T follicular helper cell (primary cell): Measurements from ENCODE around the gene DAAM2.

Experiments used
- DNase-seq: peaks from one replicate; pipeline ENCODE4 v3.0.0-alpha.2; 2020; ENCODE audit warnings: low read depth

The DAAM2 gene

GRCh38 chr6:39953076-39953618 is 161.0 kb downstream of the DAAM2 start:
- DNase-seq = no peak
